ENCODE measurements around the gene TMEM69. TPM values are rescaled to one million over a fixed set of nuclear protein-coding genes. Genes with fewer than 3 reads are reported as not detected.
"Not testable (repeated sequence)": the region's sequence is repeated elsewhere in the genome, so short reads cannot be mapped to it uniquely, and the experiment has no call there.

Gene TMEM69
- total and polyA plus RNA-seq, 2 of the 8 experiments (the other 6 are each of a cell fraction or from before 2014, with no cell fraction given) = 39.0 to 123 TPM

GRCh38 chr1:45693811-45694210, 5.8 kb downstream of the TMEM69 start:
- H2BK5ac ChIP-seq (ENCODE audit: low read depth, low read length); FAIRE-seq; H4K5ac ChIP-seq (ENCODE audit: insufficient read length, low read depth, low read length); CTCF ChIA-PET (ENCODE audit: partially characterized antibody); H2BK120ac ChIP-seq (replicated peaks; ENCODE audit: low read depth, low read length); DNase-seq (ENCODE audit: low read depth in 1 of 2, low spot score in 2 of 2); H3K4me1 ChIP-seq (replicated peaks in 1 of 4; ENCODE audit: control insufficient read depth in 3 of 4, insufficient read depth in 4 of 4, low read length in 3 of 4); H3K4me3 ChIP-seq (ENCODE audit: extremely low read depth in 1 of 4, insufficient read depth in 2 of 4, low read depth in 3 of 4, low read length in 4 of 4); H4K91ac ChIP-seq (replicated peaks; ENCODE audit: insufficient read length, low read length); H3K9me3 ChIP-seq (ENCODE audit: insufficient read depth in 2 of 2, low read depth in 1 of 2, low read length in 1 of 2); H3K56ac ChIP-seq (replicated peaks; ENCODE audit: insufficient read length, low read depth, low read length); H2AFZ ChIP-seq (ENCODE audit: low read length); H3K27me3 ChIP-seq (replicated peaks in 1 of 4; ENCODE audit: control insufficient read depth in 3 of 4, extremely low read depth in 1 of 4, insufficient read depth in 3 of 4, low read length in 3 of 4); H3K18ac ChIP-seq (ENCODE audit: extremely low read depth, low read length); H3K27ac ChIP-seq (ENCODE audit: low read depth, low read length); H4K20me1 ChIP-seq (replicated peaks in 1 of 2; ENCODE audit: control insufficient read depth in 1 of 2, insufficient read depth in 2 of 2, low read length in 2 of 2); H3K14ac ChIP-seq (ENCODE audit: insufficient read length); H3K9ac ChIP-seq (replicated peaks in 1 of 4; ENCODE audit: extremely low read depth in 1 of 4, low read depth in 3 of 4, low read length in 3 of 4); H3K23ac ChIP-seq (ENCODE audit: insufficient read length); H3K4ac ChIP-seq (replicated peaks; ENCODE audit: insufficient read length, low read depth, low read length); H4K8ac ChIP-seq (ENCODE audit: extremely low read depth, insufficient read depth, low read length); H3K79me1 ChIP-seq (ENCODE audit: low read depth, low read length); H2BK12ac ChIP-seq (ENCODE audit: low read depth, low read length); H2BK20ac ChIP-seq (ENCODE audit: low read length); H2BK15ac ChIP-seq (ENCODE audit: low read length); H2AK5ac ChIP-seq (ENCODE audit: low read depth, low read length); H3K23me2 ChIP-seq (ENCODE audit: low read depth, low read length); H3K4me2 ChIP-seq (ENCODE audit: insufficient read depth in 1 of 2, low read depth in 2 of 2, low read length in 2 of 2): not testable (repeated sequence)
- Histone ChIP-seq H3K36me3 (ENCODE audit: control insufficient read depth in 2 of 4, insufficient read depth in 4 of 4, low read length in 3 of 4) (peaks cover 9 to 31% (median 13%) of the 10 kb centered on the region in 4 experiments; a peak in 6 of 8 replicates), H3K79me2 (ENCODE audit: control insufficient read depth in 1 of 2, insufficient read depth in 2 of 2, low read length in 2 of 2) (peaks cover 0 to 27% of the 10 kb centered on the region in 2 experiments; a peak in 2 of 4 replicates)
- 97% methylated on average over 8 of the region's 8 CpGs; no CpG with 5 or more reads in 1 of the 2 experiments for WGBS, 2 experiments (ENCODE audit: extremely low coverage in 1 of 2, insufficient coverage in 1 of 2, insufficient read length in 1 of 2, insufficient replicate concordance in 2 of 2, low coverage in 1 of 2, low lambda C conversion rate in 2 of 2, missing lambda C conversion rate in 1 of 2)
- POLR2A ChIA-PET (ENCODE audit: partially characterized antibody) = interaction anchor here (2.0 kb wide), 1 partner anchor 8 kb away, joined by 11 read pairs; the partner anchor contains the start of gene GPBP1L1
